SK-N-SH treated with all-trans-retinoic acid at 6 μM for 48 hours (cell line): ENCODE results near the gene LAPTM4A.
A peak's percentile ranks its signal among the peaks of the same experiment; 100 is the strongest.

Source experiments
- ATAC-seq: fragments of 200-7000 bp; cut with Tn5 transposase; 3 replicates; pipeline ENCODE4 v1.9.1; 2020; ENCODE audit warnings: mild to moderate bottlenecking, moderate library complexity
- ARNTL ChIP-seq: fragments of 450-650 bp; formaldehyde crosslinking; IDR thresholded peaks from 2 replicates; pipeline ENCODE4 v1.5.0; 2020; ENCODE audit warnings: low read depth, mild to moderate bottlenecking, moderate library complexity, borderline replicate concordance
- BACH2 ChIP-seq: fragments of 250-450 bp; sonication (Bioruptor Pico); IDR thresholded peaks from 2 replicates; pipeline ENCODE4 v1.9.0; 2021; ENCODE audit warnings: mild to moderate bottlenecking, borderline replicate concordance
- CSDC2 ChIP-seq: fragments of 250-450 bp; sonication (Bioruptor Pico); IDR thresholded peaks from 2 replicates; pipeline ENCODE4 v1.5.0; 2020; ENCODE audit warnings: mild to moderate bottlenecking, moderate library complexity
- ESRRG ChIP-seq: fragments of 250-450 bp; sonication (Bioruptor Pico); IDR thresholded peaks from 2 replicates; pipeline ENCODE4 v1.6.1; 2021; ENCODE audit warnings: mild to moderate bottlenecking
- ISL1 ChIP-seq: fragments of 250-450 bp; sonication (Bioruptor Pico); IDR thresholded peaks from 2 replicates; pipeline ENCODE4 v2.1.2; 2022; ENCODE audit warnings: mild to moderate bottlenecking, moderate library complexity
- OSR1 ChIP-seq: fragments of 250-450 bp; sonication (Bioruptor Pico); IDR thresholded peaks from 2 replicates; pipeline ENCODE4 v1.8.0; 2022; ENCODE audit warnings: moderate library complexity, mild to moderate bottlenecking, inconsistent platforms
- PPARA ChIP-seq: fragments of 250-450 bp; sonication (Bioruptor Pico); IDR thresholded peaks from 2 replicates; pipeline ENCODE4 v1.5.0; 2020; ENCODE audit warnings: mild to moderate bottlenecking, borderline replicate concordance
- SNAI2 ChIP-seq: fragments of 250-450 bp; sonication (Bioruptor Pico); IDR thresholded peaks from 2 replicates; pipeline ENCODE4 v1.5.0; 2020; ENCODE audit warnings: mild to moderate bottlenecking, moderate library complexity
- TOX ChIP-seq: fragments of 250-450 bp; sonication (Bioruptor Pico); IDR thresholded peaks from 2 replicates; pipeline ENCODE4 v1.8.0; 2021; ENCODE audit warnings: mild to moderate bottlenecking, moderate library complexity, borderline replicate concordance
- ZFP30 ChIP-seq: fragments of 450-650 bp; formaldehyde crosslinking; IDR thresholded peaks from 2 replicates; pipeline ENCODE4 v1.5.0; 2022; ENCODE audit warnings: mild to moderate bottlenecking, moderate library complexity
- ZNF8 ChIP-seq: fragments of 450-650 bp; formaldehyde crosslinking; IDR thresholded peaks from 2 replicates; pipeline ENCODE4 v1.5.0; 2020; ENCODE audit warnings: mild to moderate bottlenecking, moderate library complexity
- TF ChIP-seq, protein P1 (sequence below): fragments of 250-450 bp; sonication (Bioruptor Pico); IDR thresholded peaks from 2 replicates; pipeline ENCODE4 v1.5.0; 2020; ENCODE audit warnings: mild to moderate bottlenecking, moderate library complexity
- TF ChIP-seq, protein P2 (sequence below): fragments of 250-450 bp; sonication (Bioruptor Pico); IDR thresholded peaks from 2 replicates; pipeline ENCODE4 v1.5.1; 2020; ENCODE audit warnings: low read depth, mild to moderate bottlenecking, moderate library complexity
- TF ChIP-seq, protein P3 (sequence below): fragments of 250-450 bp; sonication (Bioruptor Pico); IDR thresholded peaks from 2 replicates; pipeline ENCODE4 v1.8.0; 2020; ENCODE audit warnings: mild to moderate bottlenecking, moderate library complexity, borderline replicate concordance

Gene LAPTM4A

DNA sequence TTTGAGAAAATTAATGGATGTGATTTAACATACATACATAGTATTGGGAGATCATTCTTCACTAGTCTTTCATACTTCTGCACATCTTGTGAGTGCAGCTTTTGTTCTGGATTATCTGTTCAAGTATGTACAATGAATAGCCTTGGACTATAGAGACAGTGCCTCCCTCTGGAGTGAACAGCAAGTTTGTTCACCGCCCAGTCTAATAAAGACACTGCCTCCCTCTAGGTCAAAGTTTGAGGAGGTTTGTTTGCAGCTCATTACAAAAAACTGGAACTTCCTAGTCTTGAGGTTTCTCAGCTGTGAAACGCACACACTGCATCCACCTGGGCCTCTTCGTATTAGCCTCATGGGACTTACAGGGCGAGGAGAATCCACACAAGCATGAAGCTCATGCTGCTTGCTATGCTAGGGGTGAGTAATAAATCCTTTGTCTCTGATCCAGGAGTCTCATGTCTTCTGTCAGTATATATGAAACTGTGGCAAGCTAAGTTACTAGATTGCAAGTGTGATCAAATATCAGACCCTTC, 26.0 kb upstream of the LAPTM4A start (continued):
- TF ChIP-seq, protein P1, sequence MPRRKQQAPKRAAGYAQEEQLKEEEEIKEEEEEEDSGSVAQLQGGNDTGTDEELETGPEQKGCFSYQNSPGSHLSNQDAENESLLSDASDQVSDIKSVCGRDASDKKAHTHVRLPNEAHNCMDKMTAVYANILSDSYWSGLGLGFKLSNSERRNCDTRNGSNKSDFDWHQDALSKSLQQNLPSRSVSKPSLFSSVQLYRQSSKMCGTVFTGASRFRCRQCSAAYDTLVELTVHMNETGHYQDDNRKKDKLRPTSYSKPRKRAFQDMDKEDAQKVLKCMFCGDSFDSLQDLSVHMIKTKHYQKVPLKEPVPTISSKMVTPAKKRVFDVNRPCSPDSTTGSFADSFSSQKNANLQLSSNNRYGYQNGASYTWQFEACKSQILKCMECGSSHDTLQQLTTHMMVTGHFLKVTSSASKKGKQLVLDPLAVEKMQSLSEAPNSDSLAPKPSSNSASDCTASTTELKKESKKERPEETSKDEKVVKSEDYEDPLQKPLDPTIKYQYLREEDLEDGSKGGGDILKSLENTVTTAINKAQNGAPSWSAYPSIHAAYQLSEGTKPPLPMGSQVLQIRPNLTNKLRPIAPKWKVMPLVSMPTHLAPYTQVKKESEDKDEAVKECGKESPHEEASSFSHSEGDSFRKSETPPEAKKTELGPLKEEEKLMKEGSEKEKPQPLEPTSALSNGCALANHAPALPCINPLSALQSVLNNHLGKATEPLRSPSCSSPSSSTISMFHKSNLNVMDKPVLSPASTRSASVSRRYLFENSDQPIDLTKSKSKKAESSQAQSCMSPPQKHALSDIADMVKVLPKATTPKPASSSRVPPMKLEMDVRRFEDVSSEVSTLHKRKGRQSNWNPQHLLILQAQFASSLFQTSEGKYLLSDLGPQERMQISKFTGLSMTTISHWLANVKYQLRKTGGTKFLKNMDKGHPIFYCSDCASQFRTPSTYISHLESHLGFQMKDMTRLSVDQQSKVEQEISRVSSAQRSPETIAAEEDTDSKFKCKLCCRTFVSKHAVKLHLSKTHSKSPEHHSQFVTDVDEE = no peak
- no peak for TF ChIP-seq TOX

DNA sequence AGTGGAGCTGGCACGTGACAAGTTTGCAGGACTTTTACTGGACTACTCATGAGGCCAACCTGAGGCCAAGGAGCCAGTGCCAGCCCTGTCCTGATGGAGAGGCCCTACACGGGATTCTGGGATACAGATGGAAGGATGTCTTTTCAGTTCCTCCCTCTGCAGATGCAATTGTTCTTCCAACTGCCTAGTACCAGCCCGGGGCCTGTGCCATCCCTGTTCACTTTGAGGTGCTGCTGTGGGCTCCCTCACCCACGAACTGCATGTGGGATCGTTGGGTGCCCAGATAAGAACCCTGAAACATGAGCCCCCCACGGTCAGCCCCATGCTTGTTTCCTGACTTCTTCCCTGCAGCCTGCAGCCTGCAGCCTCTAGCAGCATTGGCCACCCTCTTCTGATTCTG, 25.3 kb upstream of the LAPTM4A start:
- TF ChIP-seq PPARA (CRISPR knock-in tag) = no peak
- TF ChIP-seq, protein P2, sequence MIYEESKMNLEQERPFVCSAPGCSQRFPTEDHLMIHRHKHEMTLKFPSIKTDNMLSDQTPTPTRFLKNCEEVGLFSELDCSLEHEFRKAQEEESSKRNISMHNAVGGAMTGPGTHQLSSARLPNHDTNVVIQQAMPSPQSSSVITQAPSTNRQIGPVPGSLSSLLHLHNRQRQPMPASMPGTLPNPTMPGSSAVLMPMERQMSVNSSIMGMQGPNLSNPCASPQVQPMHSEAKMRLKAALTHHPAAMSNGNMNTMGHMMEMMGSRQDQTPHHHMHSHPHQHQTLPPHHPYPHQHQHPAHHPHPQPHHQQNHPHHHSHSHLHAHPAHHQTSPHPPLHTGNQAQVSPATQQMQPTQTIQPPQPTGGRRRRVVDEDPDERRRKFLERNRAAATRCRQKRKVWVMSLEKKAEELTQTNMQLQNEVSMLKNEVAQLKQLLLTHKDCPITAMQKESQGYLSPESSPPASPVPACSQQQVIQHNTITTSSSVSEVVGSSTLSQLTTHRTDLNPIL (CRISPR knock-in tag) = no peak
- TF ChIP-seq BACH2 = no peak
- no peak for TF ChIP-seq ISL1 (CRISPR knock-in tag)
- TF ChIP-seq ZNF8 (CRISPR knock-in tag) = no peak
- TF ChIP-seq SNAI2 (CRISPR knock-in tag) = no peak
- no peak for TF ChIP-seq TOX
- TF ChIP-seq, protein P3, sequence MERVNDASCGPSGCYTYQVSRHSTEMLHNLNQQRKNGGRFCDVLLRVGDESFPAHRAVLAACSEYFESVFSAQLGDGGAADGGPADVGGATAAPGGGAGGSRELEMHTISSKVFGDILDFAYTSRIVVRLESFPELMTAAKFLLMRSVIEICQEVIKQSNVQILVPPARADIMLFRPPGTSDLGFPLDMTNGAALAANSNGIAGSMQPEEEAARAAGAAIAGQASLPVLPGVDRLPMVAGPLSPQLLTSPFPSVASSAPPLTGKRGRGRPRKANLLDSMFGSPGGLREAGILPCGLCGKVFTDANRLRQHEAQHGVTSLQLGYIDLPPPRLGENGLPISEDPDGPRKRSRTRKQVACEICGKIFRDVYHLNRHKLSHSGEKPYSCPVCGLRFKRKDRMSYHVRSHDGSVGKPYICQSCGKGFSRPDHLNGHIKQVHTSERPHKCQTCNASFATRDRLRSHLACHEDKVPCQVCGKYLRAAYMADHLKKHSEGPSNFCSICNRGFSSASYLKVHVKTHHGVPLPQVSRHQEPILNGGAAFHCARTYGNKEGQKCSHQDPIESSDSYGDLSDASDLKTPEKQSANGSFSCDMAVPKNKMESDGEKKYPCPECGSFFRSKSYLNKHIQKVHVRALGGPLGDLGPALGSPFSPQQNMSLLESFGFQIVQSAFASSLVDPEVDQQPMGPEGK (CRISPR knock-in tag) = no peak
- TF ChIP-seq, protein P1 = no peak
- TF ChIP-seq ARNTL = no peak
- TF ChIP-seq OSR1 (CRISPR knock-in tag) = no peak
- no peak for TF ChIP-seq ESRRG (CRISPR knock-in tag)
- no peak for ATAC-seq

DNA sequence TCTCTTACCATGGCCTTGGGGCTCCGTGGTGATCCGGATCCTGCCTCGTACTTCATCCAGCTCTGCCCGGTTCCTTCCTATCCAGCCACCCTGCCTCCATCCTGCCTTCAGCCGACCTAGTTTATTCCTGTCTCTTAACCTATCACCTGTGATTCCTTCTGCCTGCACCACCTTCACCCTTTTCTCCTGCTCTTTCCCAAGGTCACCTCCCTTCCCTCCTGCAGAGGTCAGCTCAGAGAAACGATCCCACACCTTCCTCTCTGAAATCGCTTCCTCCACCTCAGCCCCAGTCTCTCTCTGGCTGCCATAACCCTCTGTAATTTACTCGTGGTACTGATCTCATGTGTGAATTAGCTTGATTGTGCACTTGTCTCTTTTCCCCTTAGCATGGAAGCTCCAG, 23.5 kb upstream of the LAPTM4A start:
- ATAC-seq = no peak
- TF ChIP-seq, protein P1 = peak; percentile 33; the same call in 1 of the 2 replicates
- TF ChIP-seq ZNF8 (CRISPR knock-in tag) = no peak
- no peak for TF ChIP-seq BACH2
- no peak for TF ChIP-seq ZFP30 (CRISPR knock-in tag)
- no peak for TF ChIP-seq CSDC2 (CRISPR knock-in tag)
- TF ChIP-seq, protein P2 (CRISPR knock-in tag) = no peak
